Ovary (tissue), 3 donors: ENCODE results near the gene CNOT10.

Source experiments
- CTCF ChIP-seq, 3 donors: fragments of 450-650 bp in 2 of 3; fragments of 200-600 bp in 1 of 3; IDR thresholded peaks; one replicate each; pipeline versions ENCODE4 v1.5.1 to v1.8.0; 2016 to 2022; ENCODE audit warnings: antibody characterized with exemption in 3 of 3, mild to moderate bottlenecking in 1 of 3
- POLR2A ChIP-seq: fragments of 450-650 bp; IDR thresholded peaks from one replicate; pipeline ENCODE4 v1.6.1; 2017; ENCODE audit warnings: antibody characterized with exemption, mild to moderate bottlenecking, moderate library complexity
- donor health status: DM: no; HTN: no; CAD: no.

GRCh38 chr3:32713181-32713580 lies 28.2 kb downstream of the CNOT10 start:
- TF ChIP-seq CTCF (IDR thresholded peaks at IDR 0.05) (no peak), POLR2A (no peak)
